ENCODE measurements around the gene SHBG.

- TF ChIP-seq CTCF (IDR thresholded peaks at IDR 0.05; ENCODE audit: low read length) = no peak
- no peak for TF ChIP-seq EZH2 (IDR thresholded peaks at IDR 0.05; ENCODE audit: borderline replicate concordance, low read length)
Observed at GRCh38 chr17:7651665-7652387, 21.9 kb downstream of the SHBG start.
